Progenitor cell of endocrine pancreas (in vitro differentiated cells): ENCODE data around the gene OR7G3. TPM values are rescaled to one million over a fixed set of nuclear protein-coding genes. Genes with fewer than 3 reads are reported as not detected.

Source experiments
- DNase-seq: peaks from one replicate; pipeline ENCODE4 v3.0.0; 2021; ENCODE audit warnings: low spot score; ENCODE audit not compliant: unreplicated experiment
- H3K27ac Mint-ChIP-seq: 2 replicates; pipeline ENCODE4 v1.8.0; 2021; ENCODE audit warnings: mild to moderate bottlenecking, moderate library complexity, mixed read lengths
- H3K27me3 Mint-ChIP-seq: 2 replicates; pipeline ENCODE4 v1.8.0; 2021; ENCODE audit warnings: mixed read lengths
- H3K36me3 Mint-ChIP-seq: 2 replicates; pipeline ENCODE4 v1.8.0; 2022; ENCODE audit warnings: mixed read lengths; ENCODE audit not compliant: insufficient read depth
- H3K4me1 Mint-ChIP-seq: 2 replicates; pipeline ENCODE4 v1.8.0; 2021; ENCODE audit warnings: low read depth, mixed read lengths
- H3K4me3 Mint-ChIP-seq: 2 replicates; pipeline ENCODE4 v1.8.0; 2021; ENCODE audit warnings: low read depth, mild to moderate bottlenecking, moderate library complexity, mixed read lengths
- H3K9me3 Mint-ChIP-seq: 2 replicates; pipeline ENCODE4 v1.8.0; 2021; ENCODE audit warnings: low read depth, mixed read lengths
- CTCF ChIP-seq: fragments of 200-600 bp; sonication (generic); IDR thresholded peaks from one replicate; pipeline ENCODE4 v1.5.0; 2021; ENCODE audit warnings: antibody characterized with exemption, mild to moderate bottlenecking; ENCODE audit not compliant: unreplicated experiment
- total RNA-seq: library from RNA; stranded (reverse); gene quantifications from 2 replicates; pipeline ENCODE4 v1.2.1, GENCODE V29; 2021

Gene OR7G3
- total RNA-seq, 1 donor from 2014 or later: not detected

DNA sequence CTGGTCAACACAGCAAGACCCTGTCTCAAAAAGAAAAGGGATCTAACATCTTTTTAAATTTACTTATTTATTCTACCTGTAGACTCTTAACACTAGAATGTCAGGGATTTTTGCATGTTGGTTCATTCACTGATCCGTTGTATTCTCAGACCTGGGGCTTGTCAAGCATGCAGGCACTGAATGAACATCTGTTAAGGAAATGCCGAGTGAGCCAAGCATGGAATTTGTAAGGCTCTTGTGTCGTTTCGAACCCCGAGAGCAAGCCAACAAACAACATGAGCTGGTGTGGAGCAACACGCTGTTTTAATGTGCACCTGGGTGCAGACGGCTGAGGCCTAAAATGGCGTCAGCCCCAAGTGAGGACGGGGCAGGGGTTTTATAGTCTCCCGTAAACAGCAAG is 49.8 kb downstream of the OR7G3 start:
- Mint-ChIP-seq H3K36me3 (no peaks in the 10 kb centered on the region), H3K9me3 (no peaks in the 10 kb centered on the region), H3K4me3 (no peak overlapping the region), H3K27me3 (no peaks in the 10 kb centered on the region), H3K27ac (no peak overlapping the region), H3K4me1 (peaks cover 34% of the 10 kb centered on the region)
- DNase-seq: no peak
- no peak for TF ChIP-seq CTCF

Other genes starting within 250 kb of the OR7G3 start
- 0.31 and 0.43 TPM in 2 replicates for gene MUC16, start 116.5 kb downstream of the OR7G3 start, total RNA-seq
- not detected in 2 replicates for gene OR1M1, start 39.9 kb downstream of the OR7G3 start, total RNA-seq
- gene OR7G2, start 19.5 kb downstream of the OR7G3 start, total RNA-seq: not detected in 2 replicates
- gene OR7G1, start 11.2 kb downstream of the OR7G3 start, total RNA-seq: not detected in 2 replicates
- 38.6 and 46.8 TPM in 2 replicates for gene ZNF317, start 13.4 kb upstream of the OR7G3 start, total RNA-seq
- gene OR7D2, start 52.0 kb upstream of the OR7G3 start, total RNA-seq: 1.2 and 1.8 TPM in 2 replicates
- not detected in 2 replicates for gene OR7D4, start 92.6 kb upstream of the OR7G3 start, total RNA-seq
- gene OR7E24, start 124.0 kb upstream of the OR7G3 start, total RNA-seq: not detected in 2 replicates
- gene ZNF699, start 182.9 kb upstream of the OR7G3 start, total RNA-seq: 6.6 and 8.0 TPM in 2 replicates
- 42.4 and 42.5 TPM in 2 replicates for gene ZNF559, start 197.2 kb upstream of the OR7G3 start, total RNA-seq
- gene ZNF177, start 236.1 kb upstream of the OR7G3 start, total RNA-seq: 12.7 and 12.9 TPM in 2 replicates